ENCODE measurements around the gene GRB7.

GRCh38 chr17:39765175-39765574, 27.4 kb downstream of the GRB7 start:
- TF ChIP-seq RFX5 (IDR thresholded peaks at IDR 0.05; ENCODE audit: low read depth, low read length), result no peak
- no peak for TF ChIP-seq POLR2A (IDR thresholded peaks at IDR 0.05; ENCODE audit: low read depth, low read length)
- no peak for TF ChIP-seq CTCF (conservative IDR thresholded peaks at IDR 0.05; ENCODE audit: low read depth, low read length)
- no peak for TF ChIP-seq ELK1 (IDR thresholded peaks at IDR 0.05; ENCODE audit: borderline replicate concordance, low read depth, low read length)
- no peak for TF ChIP-seq USF2 (IDR thresholded peaks at IDR 0.05; ENCODE audit: low read depth, low read length)
- no peak for TF ChIP-seq MXI1 (IDR thresholded peaks at IDR 0.05; ENCODE audit: borderline replicate concordance, low read depth, low read length)
- no peak for TF ChIP-seq FOS (IDR thresholded peaks at IDR 0.05; ENCODE audit: low read depth, low read length)
- no peak for TF ChIP-seq BHLHE40 (IDR thresholded peaks at IDR 0.05; ENCODE audit: low read depth, low read length)
- no peak for TF ChIP-seq RAD21 (IDR thresholded peaks at IDR 0.05; ENCODE audit: low read length)
- TF ChIP-seq MAFK (IDR thresholded peaks at IDR 0.05; ENCODE audit: low read depth, low read length), result no peak
- no peak for TF ChIP-seq RCOR1 (IDR thresholded peaks at IDR 0.05; ENCODE audit: insufficient replicate concordance, low read length)
- no peak for TF ChIP-seq SMC3 (IDR thresholded peaks at IDR 0.05; ENCODE audit: low read depth, low read length)
- no peak for TF ChIP-seq CEBPB (IDR thresholded peaks at IDR 0.05; ENCODE audit: low read depth, low read length)
- no peak for TF ChIP-seq CHD1 (IDR thresholded peaks at IDR 0.05; ENCODE audit: low read depth, low read length)

Measured in IMR-90 (cell line).